Non-pigmented ciliary epithelial cell (primary cell): ENCODE results near the gene ZPBP2.

ENCODE experiments used
- DNase-seq: peaks from one replicate; pipeline ENCODE4 v3.0.0-alpha.2; 2010; ENCODE audit warnings: low read depth

The ZPBP2 gene

DNA sequence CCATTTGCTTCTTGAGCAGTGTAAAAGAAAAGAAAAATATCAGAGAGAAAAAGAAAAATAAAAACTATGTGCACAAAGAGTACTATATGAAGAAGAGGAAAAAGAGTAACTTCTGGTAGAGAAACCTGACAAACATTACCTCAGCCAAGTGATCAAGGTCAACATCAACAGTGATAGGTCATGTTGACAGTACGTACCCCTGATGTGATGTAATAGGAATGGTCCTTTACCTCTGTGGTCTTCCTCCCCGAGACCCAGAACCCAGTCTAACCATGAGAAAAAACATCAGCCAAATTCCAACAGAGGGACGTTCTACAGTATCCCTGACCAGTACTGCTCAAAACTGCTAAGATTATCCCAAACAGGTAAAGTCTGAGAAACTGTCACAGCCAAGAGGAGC lies 46.0 kb downstream of the ZPBP2 start:
- DNase-seq, result no peak

DNA sequence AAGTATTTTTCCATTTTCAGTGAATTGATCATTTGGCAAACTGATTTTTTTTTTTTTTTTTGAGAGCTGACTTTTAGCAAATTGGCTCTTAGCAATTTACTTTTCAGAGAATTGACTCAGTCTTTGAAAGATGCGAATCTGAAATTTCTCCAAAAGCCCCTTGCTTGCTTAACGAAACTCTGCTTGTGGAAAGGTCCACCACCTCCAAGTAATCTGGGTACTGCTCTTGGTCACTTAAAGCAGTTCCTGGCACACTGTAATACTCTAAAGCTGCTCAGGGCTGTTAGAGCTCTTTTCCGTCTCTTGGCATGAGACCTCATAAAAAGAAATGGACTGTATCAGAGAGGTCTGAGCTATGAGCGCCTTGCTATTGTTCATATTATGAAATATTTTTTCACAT lies 47.6 kb downstream of the ZPBP2 start:
- DNase-seq, result no peak

DNA sequence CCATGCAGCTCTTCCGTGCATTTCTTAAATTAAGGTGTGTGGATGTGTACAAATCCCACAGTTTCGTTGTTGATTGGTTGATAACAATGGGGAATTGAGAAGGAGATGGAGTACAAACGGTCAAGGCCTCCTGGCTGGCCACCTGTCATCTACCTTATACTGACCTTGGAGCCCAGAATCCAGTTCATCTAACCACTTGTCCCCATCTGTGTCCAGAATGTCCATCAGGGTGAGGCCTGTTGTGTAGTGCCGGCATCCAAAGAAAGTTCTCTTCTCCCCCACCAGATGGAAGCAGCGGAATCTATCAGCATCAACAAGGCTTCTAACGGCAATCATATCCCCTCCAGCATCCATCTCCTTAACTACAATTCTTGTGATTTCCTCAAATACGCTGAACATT lies 48.9 kb downstream of the ZPBP2 start:
- DNase-seq, result no peak

DNA sequence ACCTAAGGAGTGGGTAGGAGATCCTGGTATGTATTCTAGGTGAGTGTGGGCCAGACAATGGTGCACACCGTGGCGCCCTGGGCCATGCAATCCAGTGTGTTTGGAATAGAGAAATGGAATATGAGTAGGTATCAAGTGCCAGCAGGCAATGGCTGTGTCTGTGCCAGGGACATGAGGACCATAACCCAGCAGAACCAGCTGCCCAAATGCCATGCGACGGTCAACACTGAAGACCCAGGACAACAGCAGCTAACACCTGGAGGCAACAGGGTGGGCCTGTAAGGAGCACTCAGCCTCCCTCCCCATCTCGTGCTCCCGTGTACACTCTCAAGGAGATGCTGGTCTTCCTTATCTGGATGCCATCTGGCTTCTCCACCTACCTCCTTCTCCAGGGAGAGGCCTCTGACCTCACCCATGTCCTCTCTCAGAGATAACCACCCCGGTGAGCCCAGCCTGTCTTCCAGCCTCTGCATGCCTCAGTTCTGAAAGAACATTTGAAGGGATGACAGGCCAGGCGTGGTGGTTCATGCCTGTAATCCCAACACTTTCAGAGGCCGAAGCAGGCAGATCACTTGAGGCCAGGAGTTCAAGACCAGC lies 51.2 kb downstream of the ZPBP2 start:
- DNase-seq, result no peak

DNA sequence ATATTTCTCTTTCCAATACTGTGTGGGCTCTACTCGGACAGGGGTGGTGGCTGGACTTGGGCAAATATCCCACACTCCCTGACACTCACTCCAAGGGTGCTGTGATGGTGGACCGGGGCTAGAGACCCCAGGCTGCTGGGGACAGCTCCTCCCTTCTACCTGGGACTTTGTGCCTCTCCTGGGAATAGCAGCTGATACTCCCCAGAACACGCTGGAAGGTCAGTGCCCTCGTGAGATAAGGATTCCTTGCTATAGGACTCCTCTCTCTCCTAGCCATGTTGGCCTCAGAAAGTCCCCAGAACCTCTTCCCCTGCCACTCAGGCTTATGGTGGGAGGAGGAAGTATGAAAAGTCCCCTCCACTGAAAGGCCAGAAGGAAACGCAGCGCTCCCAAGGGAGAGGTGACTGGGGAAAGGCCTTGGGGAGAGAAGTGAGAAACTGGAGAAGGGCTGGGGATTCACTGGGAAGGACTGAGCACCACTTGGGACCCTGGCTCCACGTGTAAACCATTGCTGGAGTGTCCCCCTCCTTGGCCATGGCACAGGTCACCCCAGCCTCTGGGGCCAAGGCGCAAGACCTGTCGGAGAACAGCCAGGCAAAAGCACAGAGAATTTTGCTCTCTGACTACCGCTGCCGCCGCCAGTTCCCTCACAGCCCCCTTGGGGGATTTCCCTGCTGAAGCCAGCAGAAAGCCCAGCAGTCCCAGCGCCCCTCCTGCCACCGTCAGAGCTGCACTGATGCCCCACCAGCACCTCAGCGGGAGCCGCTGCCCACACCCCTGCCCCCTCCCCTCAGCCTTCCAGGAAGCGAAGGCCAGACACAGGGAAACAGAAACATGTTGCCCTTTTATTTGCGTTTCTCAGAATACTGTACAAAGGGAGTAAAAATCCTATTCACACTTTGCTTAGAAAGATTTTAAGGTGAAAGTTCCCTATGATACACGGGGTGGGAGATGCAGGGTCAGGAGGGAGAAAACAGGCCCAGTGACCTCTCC lies 52.5 kb downstream of the ZPBP2 start:
- no peak for DNase-seq

DNA sequence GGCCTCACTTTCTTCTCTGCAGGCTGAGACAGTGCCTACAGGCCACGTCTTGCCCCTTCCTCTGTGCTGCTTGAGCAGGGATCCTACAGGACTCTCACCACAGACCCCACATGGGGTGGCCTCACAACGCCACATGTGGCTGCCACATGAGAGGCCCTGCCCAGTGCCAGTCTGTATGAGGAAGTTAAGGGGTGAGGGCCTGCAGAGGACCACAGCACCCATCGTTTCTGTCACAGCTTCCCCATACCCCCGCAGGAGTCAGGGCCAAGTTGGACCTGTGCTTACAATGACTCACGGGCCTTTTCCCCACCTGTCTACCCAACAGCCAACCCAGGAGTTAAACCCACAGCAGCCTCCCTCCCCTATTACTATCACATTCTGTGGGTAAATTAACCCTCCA lies 53.3 kb downstream of the ZPBP2 start:
- DNase-seq, result no peak

DNA sequence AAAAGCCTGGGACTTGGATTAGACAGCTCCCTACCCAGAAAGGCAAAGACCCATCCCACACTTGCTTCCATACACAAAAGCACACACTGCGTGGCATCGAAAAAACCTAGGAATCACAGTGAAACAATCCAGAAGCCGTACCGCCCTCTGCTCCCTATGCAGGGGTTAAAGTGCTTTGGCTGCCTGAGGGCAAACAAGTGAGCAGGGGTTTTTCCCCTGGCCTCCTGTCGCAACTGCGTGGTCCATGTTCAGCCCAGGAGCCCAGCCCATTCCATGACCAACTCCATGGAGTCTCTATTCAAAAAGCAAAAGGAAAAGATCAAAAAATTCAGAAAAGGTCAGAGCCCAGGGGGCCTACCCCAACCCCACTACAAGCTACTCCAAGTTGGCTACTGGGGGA lies 54.0 kb downstream of the ZPBP2 start:
- no peak for DNase-seq

DNA sequence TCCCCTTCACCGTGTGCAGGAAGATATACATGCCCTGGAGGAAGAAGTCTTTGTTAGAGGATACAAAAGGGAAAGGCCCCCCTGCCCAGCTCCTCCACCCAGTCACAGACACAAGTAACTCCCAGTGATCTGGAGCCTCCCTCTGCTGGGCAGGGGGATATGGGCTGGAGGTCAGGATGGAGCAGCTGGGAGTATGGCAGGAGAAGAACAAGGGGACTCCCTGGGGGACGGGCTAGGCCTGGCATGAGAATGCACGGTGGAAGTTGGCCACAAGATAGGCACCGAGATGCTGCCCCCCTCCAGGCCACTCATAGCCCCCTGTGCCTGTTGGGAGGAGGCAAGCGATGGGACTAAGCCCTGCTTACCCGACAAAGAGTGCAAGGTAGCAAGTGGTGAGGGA lies 55.2 kb downstream of the ZPBP2 start:
- no peak for DNase-seq

DNA sequence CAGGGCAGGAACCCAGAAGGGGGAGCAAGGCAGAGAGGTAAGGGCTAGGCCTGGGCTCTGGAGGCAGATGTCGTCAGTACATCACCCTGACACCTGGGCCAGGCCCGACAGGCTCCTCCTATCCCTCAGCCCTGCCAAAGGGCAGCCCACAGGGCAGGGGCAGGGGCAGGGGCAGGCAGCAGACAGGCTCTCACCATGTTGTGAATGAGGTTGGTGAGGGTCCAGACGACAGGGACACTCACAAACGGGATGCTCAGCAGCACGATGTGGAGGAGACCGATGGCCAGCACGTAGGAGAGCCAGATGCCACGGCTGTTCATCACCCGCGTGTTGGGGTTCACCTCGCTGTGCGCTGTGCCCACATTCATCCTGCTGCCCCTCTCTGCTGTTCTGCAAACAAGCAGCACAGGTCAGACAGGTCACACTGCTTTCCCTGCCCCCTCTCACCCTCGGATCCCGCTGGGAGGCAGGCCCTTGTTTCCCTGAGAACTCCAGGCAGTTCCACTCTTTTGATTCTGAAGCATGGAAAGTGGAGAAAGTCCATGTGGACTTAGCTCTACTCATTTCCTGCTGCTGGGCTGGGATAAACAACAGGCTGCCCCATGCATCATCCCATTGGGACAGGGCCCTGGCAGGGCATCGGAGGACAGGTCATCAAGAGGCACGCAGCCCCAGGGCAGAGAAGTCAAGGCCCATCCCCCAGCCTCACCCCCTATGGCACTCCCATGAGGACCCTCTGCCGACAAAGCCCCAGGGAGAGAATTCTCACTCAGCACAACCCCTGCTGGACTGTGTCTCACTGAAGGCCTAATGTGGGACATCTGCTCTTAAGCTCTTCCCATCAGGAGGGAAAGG lies 56.1 kb downstream of the ZPBP2 start:
- DNase-seq, result no peak

DNA sequence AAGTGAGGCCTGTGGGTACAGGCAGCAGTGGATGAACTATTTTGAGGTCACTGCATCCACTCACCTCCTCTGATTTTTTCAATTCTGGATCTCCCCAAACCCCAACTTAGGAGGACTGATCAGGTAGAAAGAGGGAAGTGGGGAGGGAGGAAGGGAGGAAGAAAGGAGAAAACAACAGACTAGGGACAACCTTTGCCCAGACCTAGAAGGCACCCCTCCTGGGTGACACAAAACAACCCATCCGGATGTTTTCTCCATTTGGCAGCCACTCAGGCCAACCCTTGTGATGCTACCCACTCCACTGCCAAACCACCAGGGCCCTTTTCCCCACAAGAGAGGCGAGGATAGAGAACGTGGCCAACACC lies 56.7 kb downstream of the ZPBP2 start:
- DNase-seq, result no peak

DNA sequence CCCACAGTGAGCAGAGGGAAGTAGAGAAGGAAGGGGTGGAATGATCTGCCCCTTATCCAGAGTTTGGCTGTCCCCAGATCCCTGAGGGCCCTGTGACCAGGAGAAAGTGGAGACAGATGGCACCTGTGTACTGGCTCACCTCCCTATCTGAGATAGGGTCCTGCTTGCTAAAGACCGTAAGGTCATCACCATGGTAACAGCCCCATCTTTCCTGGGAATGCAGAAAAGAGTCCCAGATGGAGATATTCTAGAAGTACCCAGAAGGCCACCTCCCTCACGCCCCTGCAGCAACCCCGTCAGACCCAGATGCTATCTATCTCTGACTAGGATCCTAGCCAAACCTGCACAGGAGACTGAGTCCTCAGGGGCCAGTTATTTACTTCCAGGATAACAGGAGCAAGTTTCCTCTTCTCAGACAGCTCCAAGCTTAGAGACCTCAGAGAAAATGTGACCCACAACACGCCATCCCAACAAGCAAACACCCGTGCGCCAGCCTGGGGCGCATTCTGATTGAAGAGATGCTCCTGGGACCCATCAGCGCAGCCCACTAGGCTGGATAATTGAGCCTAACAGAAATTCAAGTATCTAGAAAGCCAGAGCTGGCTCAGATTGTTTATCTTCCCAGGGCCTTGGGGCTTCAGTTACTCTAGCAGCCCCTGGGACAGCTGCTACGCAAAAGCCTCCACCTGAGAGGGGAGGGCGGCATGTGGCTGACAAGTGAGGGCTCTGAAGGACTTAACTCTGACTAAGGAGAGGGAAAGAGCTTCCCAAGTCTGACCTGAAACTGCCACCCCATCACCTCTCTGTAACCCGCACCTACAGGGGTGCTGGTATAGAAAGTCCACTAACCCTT lies 57.5 kb downstream of the ZPBP2 start:
- DNase-seq, result no peak

DNA sequence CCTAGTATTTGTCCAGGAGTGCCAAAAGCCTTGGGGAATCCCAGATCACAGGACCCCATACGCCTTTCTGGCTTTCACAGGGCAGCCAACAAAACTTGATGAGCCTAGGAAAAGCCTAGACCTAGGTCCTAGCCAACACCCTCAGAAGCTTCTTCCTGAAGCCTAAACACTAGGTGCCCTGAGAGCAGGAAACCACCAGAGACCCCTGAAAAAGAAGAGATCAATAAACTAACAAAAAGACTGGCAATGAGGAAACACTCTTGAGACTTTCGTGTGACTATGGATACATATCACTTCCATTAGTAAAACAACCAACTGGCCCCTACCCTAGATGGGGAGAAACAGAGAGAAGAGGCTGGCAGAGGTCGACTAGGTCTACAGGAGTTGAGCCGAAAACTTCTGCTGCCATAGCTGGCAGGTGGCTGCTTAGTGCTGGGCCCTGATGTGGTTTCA lies 58.2 kb downstream of the ZPBP2 start:
- no peak for DNase-seq

DNA sequence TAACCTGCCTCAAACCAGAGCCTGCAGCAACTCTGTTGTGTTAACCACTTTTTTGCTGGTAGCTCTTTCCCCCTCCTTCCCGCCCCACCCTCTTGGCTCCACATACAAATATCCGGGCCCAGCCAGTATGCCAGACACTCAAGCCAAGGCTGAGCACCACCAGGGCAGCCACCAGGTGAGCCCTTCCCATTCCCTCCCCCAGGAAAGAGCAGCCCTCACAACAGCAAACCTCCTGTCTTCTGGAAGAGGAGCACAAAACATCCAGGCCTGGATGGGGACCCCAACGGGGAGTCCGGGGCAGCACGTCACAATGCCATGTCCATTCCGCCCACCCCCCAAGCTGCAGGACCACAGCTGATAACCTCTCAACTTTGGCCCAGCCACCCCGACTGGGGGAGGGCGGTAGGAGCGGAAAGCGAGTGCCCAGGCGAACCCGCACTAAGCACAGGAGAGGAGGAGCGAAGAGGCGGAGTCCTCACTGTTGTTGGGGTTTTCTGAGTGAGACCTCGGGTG lies 58.6 kb downstream of the ZPBP2 start:
- DNase-seq, result no peak
